NCI-H2171 treated with DMSO at 0.1 percent for 48 hours (cell line): Measurements from ENCODE around the gene MYT1.

Experiments
- DNase-seq: peaks from one replicate; lab custom pipeline; 2025; lab: John Stamatoyannopoulos, UW

Gene MYT1

GRCh38 chr20:64214113-64214512 lies 49.9 kb downstream of the MYT1 start:
- DNase-seq: no peak

- no peak for DNase-seq
Measured at GRCh38 chr20:64214952-64215351, 50.7 kb downstream of the MYT1 start.

- DNase-seq: no peak
Measured at GRCh38 chr20:64216036-64216435, 51.8 kb downstream of the MYT1 start.

GRCh38 chr20:64216910-64217309 lies 52.7 kb downstream of the MYT1 start:
- no peak for DNase-seq

GRCh38 chr20:64217539-64218221 lies 53.4 kb downstream of the MYT1 start:
- no peak for DNase-seq

GRCh38 chr20:64219202-64219601 lies 55.0 kb downstream of the MYT1 start:
- no peak for DNase-seq

- no peak for DNase-seq
Measured at GRCh38 chr20:64219730-64220129, 55.5 kb downstream of the MYT1 start.

GRCh38 chr20:64220420-64220819 lies 56.2 kb downstream of the MYT1 start:
- no peak for DNase-seq

GRCh38 chr20:64220891-64221527 lies 56.8 kb downstream of the MYT1 start:
- no peak for DNase-seq

- DNase-seq: no peak
Measured at GRCh38 chr20:64222291-64222735, 58.1 kb downstream of the MYT1 start.

- DNase-seq: no peak
Measured at GRCh38 chr20:64222851-64223525, 58.7 kb downstream of the MYT1 start.

GRCh38 chr20:64223526-64224067 lies 59.3 kb downstream of the MYT1 start:
- DNase-seq: no peak

GRCh38 chr20:64224351-64225170 lies 60.3 kb downstream of the MYT1 start:
- DNase-seq: no peak

- no peak for DNase-seq
Measured at GRCh38 chr20:64225171-64225595, 60.9 kb downstream of the MYT1 start.

- DNase-seq: no peak
Measured at GRCh38 chr20:64225828-64226598, 61.8 kb downstream of the MYT1 start.

- DNase-seq: no peak
Measured at GRCh38 chr20:64226686-64227580, 62.7 kb downstream of the MYT1 start.

- no peak for DNase-seq
Measured at GRCh38 chr20:64228086-64228653, 63.9 kb downstream of the MYT1 start.

- DNase-seq: no peak
Measured at GRCh38 chr20:64228751-64229506, 64.7 kb downstream of the MYT1 start.

GRCh38 chr20:64229507-64230061 lies 65.3 kb downstream of the MYT1 start:
- no peak for DNase-seq
